Activated CD4-positive, alpha-beta memory T cell treated with anti-CD3 and anti-CD28 coated beads, Interleukin-2, amount 10 ng/mL, durations not matched to agents 7 days and 5 days (primary cell): Measurements from ENCODE around the gene G3BP1. TPM values are rescaled to one million over a fixed set of nuclear protein-coding genes. Genes with fewer than 3 reads are reported as not detected.
A peak's percentile ranks its signal among the peaks of the same experiment; 100 is the strongest.
"Not testable (repeated sequence)": the region's sequence is repeated elsewhere in the genome, so short reads cannot be mapped to it uniquely, and the experiment has no call there.

Source experiments
- CTCF ChIA-PET: fragments of 350-600 bp; sonication (Branson Sonifier 250); formaldehyde crosslinking; loops from one replicate; lab custom pipeline; 2021; ENCODE audit warnings: antibody characterized with exemption, inconsistent platforms; lab: Charles Lee
- POLR2A ChIA-PET: fragments of 350-600 bp; sonication (Branson Sonifier 250); formaldehyde crosslinking; loops from one replicate; lab custom pipeline; 2021; ENCODE audit warnings: antibody characterized with exemption; lab: Charles Lee
- DNase-seq: peaks from one replicate; pipeline ENCODE4 v3.0.0-alpha.2; 2020
- H3K27ac Mint-ChIP-seq: one replicate; pipeline ENCODE4 v1.8.0; 2021; ENCODE audit warnings: mild to moderate bottlenecking, mixed read lengths
- H3K27me3 Mint-ChIP-seq: one replicate; pipeline ENCODE4 v1.8.0; 2021; ENCODE audit warnings: mixed read lengths
- H3K36me3 Mint-ChIP-seq: one replicate; pipeline ENCODE4 v1.8.0; 2021; ENCODE audit warnings: low read depth, mixed read lengths
- H3K4me1 Mint-ChIP-seq: one replicate; pipeline ENCODE4 v1.8.0; 2021; ENCODE audit warnings: mixed read lengths
- H3K4me3 Mint-ChIP-seq: one replicate; pipeline ENCODE4 v1.8.0; 2021; ENCODE audit warnings: mild to moderate bottlenecking, mixed read lengths
- H3K9me3 Mint-ChIP-seq: one replicate; pipeline ENCODE4 v1.8.0; 2021; ENCODE audit warnings: mixed read lengths
- total RNA-seq, 2 experiments: library from RNA; stranded (reverse); gene quantifications; one replicate each; pipeline ENCODE4 v1.2.3, GENCODE V29; 2021

The G3BP1 gene
- total RNA-seq, 2 experiments from 2014 or later = 198 to 210 TPM

GRCh38 chr5:151825445-151825844 lies 53.7 kb downstream of the G3BP1 start:
- no peak overlapping the region for H3K27ac Mint-ChIP-seq
- H3K36me3 Mint-ChIP-seq = peaks cover 4% of the 10 kb centered on the region
- H3K9me3 Mint-ChIP-seq = peaks cover under 1% of the 10 kb centered on the region
- ChIA-PET POLR2A (interaction anchor here (1.0 kb wide), 1 partner anchor 37 kb away, joined by 3 read pairs; no protein-coding TSS in a partner anchor), CTCF (interaction anchor here (0.6 to 8.0 kb wide), 23 partner anchors 10 to 689 kb away, joined by 3 to 125 read pairs (median 4); partner anchors contain the start of gene G3BP1)
- peaks cover 4% of the 10 kb centered on the region for H3K4me1 Mint-ChIP-seq
- DNase-seq = peak; percentile 37
- no peaks in the 10 kb centered on the region for H3K27me3 Mint-ChIP-seq
- no peak overlapping the region for H3K4me3 Mint-ChIP-seq

GRCh38 chr5:151829370-151829769 lies 57.6 kb downstream of the G3BP1 start:
- H3K9me3 Mint-ChIP-seq = peaks cover 28% of the 10 kb centered on the region
- H3K27me3 Mint-ChIP-seq = no peaks in the 10 kb centered on the region
- H3K36me3 Mint-ChIP-seq = peaks cover 31% of the 10 kb centered on the region
- CTCF ChIA-PET = interaction anchor here (1.3 to 8.0 kb wide), 2 partner anchors 314 to 520 kb away, joined by 3 to 125 read pairs; no protein-coding TSS in a partner anchor
- no peak overlapping the region for H3K4me3 Mint-ChIP-seq
- DNase-seq = no peak
- H3K27ac Mint-ChIP-seq = no peak overlapping the region
- POLR2A ChIA-PET = interaction anchor here (1.0 kb wide), 1 partner anchor 56 kb away, joined by 3 read pairs; no protein-coding TSS in a partner anchor
- H3K4me1 Mint-ChIP-seq = peaks cover 20% of the 10 kb centered on the region

- peaks cover 20% of the 10 kb centered on the region for H3K4me1 Mint-ChIP-seq
- H3K27ac Mint-ChIP-seq, H3K27me3 Mint-ChIP-seq, DNase-seq, H3K4me3 Mint-ChIP-seq, CTCF ChIA-PET, POLR2A ChIA-PET: not testable (repeated sequence)
- peaks cover 46% of the 10 kb centered on the region for H3K9me3 Mint-ChIP-seq
- H3K36me3 Mint-ChIP-seq = peaks cover 34% of the 10 kb centered on the region
Measured at GRCh38 chr5:151832843-151833242, 61.1 kb downstream of the G3BP1 start.

- H3K27ac Mint-ChIP-seq = no peak overlapping the region
- CTCF ChIA-PET = no interaction called here
- no peak for DNase-seq
- no peak overlapping the region for H3K4me3 Mint-ChIP-seq
- H3K27me3 Mint-ChIP-seq = no peaks in the 10 kb centered on the region
- H3K36me3 Mint-ChIP-seq = no peaks in the 10 kb centered on the region
- H3K4me1 Mint-ChIP-seq = no peaks in the 10 kb centered on the region
- H3K9me3 Mint-ChIP-seq = no peaks in the 10 kb centered on the region
- POLR2A ChIA-PET = no interaction called here
Measured at GRCh38 chr5:151846765-151847164, 75.0 kb downstream of the G3BP1 start.

- Mint-ChIP-seq H3K4me3 (no peak overlapping the region), H3K27me3 (no peaks in the 10 kb centered on the region), H3K36me3 (no peaks in the 10 kb centered on the region), H3K9me3 (no peaks in the 10 kb centered on the region), H3K27ac (no peak overlapping the region), H3K4me1 (no peaks in the 10 kb centered on the region)
- DNase-seq = no peak
- ChIA-PET POLR2A (no interaction called here), CTCF (no interaction called here)
Measured at GRCh38 chr5:151847871-151848270, 76.1 kb downstream of the G3BP1 start.

GRCh38 chr5:151855701-151856100 lies 83.9 kb downstream of the G3BP1 start:
- ChIA-PET POLR2A (no interaction called here), CTCF (no interaction called here)
- no peaks in the 10 kb centered on the region for H3K27me3 Mint-ChIP-seq
- H3K27ac Mint-ChIP-seq = no peak overlapping the region
- H3K9me3 Mint-ChIP-seq = no peaks in the 10 kb centered on the region
- H3K36me3 Mint-ChIP-seq = no peaks in the 10 kb centered on the region
- no peak overlapping the region for H3K4me3 Mint-ChIP-seq
- no peak for DNase-seq
- no peaks in the 10 kb centered on the region for H3K4me1 Mint-ChIP-seq

- Mint-ChIP-seq H3K4me1 (no peaks in the 10 kb centered on the region), H3K4me3 (no peak overlapping the region), H3K36me3 (no peaks in the 10 kb centered on the region), H3K9me3 (no peaks in the 10 kb centered on the region), H3K27me3 (no peaks in the 10 kb centered on the region), H3K27ac (no peak overlapping the region)
- DNase-seq = no peak
- POLR2A ChIA-PET = no interaction called here
- CTCF ChIA-PET = no interaction called here
Measured at GRCh38 chr5:151856861-151857260, 85.1 kb downstream of the G3BP1 start.

- POLR2A ChIA-PET, H3K4me1 Mint-ChIP-seq, CTCF ChIA-PET, H3K27me3 Mint-ChIP-seq, H3K9me3 Mint-ChIP-seq, H3K4me3 Mint-ChIP-seq, H3K36me3 Mint-ChIP-seq, H3K27ac Mint-ChIP-seq, DNase-seq: not testable (repeated sequence)
Measured at GRCh38 chr5:151860867-151861266, 89.1 kb downstream of the G3BP1 start.

Other genes starting within 250 kb of the G3BP1 start
- not detected for gene FAT2, start 180.6 kb upstream of the G3BP1 start, total RNA-seq
- gene SPARC, start 85.0 kb upstream of the G3BP1 start, total RNA-seq = under 1 TPM in 1 of 2 experiments, not detected in 1; 0.25 TPM
- gene ATOX1, start 13.3 kb upstream of the G3BP1 start, total RNA-seq = 10 to 100 TPM; 62.6 to 64.3 TPM
- not detected for gene GLRA1, start 152.9 kb downstream of the G3BP1 start, total RNA-seq